ENCODE results near the gene DCXR. TPM values are rescaled to one million over a fixed set of nuclear protein-coding genes. Genes with fewer than 3 reads are reported as not detected.

The DCXR gene
- total RNA-seq, 4 donors from 2014 or later = 23.8 to 125 (median 67.5) TPM

DNA sequence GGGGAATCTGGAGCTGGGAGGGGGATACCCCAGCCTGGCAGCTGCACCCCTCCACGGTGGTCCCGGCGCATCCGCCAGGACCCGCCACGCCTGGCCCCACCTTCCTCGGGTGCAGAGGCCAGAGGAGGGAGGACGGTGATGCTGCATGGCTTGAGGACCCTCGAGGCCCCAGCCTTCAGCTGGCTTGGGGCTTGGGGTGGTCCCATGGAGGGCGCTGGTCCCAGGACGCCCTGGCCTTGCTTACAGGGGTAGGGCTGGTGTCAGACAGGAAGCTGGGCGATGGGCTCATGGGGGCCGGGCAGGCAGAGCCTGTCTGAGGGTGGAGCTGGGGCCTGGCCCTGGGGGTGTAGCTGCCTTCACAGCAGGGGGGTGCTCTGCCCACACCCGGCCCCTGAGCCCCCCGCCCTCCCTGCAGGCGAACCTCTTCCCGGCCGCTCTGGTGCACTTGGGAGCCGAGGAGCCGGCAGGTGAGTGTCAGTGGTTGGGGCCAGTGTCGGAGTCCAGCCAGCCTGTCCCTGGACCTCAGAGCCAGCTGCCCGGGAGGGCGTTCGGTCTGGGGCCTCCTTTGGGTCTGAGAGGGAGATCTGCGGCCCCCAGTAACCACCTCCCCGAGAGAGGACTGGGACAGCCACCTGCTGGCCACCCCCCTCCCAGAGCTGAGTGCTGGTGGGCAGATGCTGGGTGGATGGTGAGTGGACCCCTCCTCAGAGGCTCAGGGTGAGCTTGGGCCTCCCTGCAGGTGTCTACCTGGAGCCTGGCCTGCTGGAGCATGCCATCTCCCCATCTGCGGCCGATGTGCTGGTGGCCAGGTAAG lies 21.2 kb downstream of the DCXR start:
- Histone ChIP-seq H3K4me1 (peaks cover 0 to 1% of the 10 kb centered on the region in 2 donors), H3K36me3 (no peaks in the 10 kb centered on the region), H3K9me3 (no peaks in the 10 kb centered on the region), H3K27ac (no peak overlapping the region), H3K27me3 (no peaks in the 10 kb centered on the region), H3K4me3 (no peak overlapping the region)
- TF ChIP-seq POLR2A (IDR thresholded peaks at IDR 0.05) = no peak
- intact Hi-C loops (cut with DNase I; ENCODE audit: low total_unique reads) = loop anchor here (5.0 kb wide), 1 partner anchor 54 kb away; the partner anchor contains the start of gene NOTUM
- no peak for DNase-seq

GRCh38 chr17:82015311-82015971 lies 22.1 kb downstream of the DCXR start:
- TF ChIP-seq POLR2A (IDR thresholded peaks at IDR 0.05) = no peak
- TF ChIP-seq, protein P1, sequence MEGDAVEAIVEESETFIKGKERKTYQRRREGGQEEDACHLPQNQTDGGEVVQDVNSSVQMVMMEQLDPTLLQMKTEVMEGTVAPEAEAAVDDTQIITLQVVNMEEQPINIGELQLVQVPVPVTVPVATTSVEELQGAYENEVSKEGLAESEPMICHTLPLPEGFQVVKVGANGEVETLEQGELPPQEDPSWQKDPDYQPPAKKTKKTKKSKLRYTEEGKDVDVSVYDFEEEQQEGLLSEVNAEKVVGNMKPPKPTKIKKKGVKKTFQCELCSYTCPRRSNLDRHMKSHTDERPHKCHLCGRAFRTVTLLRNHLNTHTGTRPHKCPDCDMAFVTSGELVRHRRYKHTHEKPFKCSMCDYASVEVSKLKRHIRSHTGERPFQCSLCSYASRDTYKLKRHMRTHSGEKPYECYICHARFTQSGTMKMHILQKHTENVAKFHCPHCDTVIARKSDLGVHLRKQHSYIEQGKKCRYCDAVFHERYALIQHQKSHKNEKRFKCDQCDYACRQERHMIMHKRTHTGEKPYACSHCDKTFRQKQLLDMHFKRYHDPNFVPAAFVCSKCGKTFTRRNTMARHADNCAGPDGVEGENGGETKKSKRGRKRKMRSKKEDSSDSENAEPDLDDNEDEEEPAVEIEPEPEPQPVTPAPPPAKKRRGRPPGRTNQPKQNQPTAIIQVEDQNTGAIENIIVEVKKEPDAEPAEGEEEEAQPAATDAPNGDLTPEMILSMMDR (IDR thresholded peaks at IDR 0.05) = no peak
- Histone ChIP-seq H3K27ac (no peak overlapping the region), H3K4me3 (no peak overlapping the region), H3K4me1 (no peaks in the 10 kb centered on the region), H3K9me3 (no peaks in the 10 kb centered on the region), H3K27me3 (no peaks in the 10 kb centered on the region), H3K36me3 (no peaks in the 10 kb centered on the region)
- intact Hi-C loops (cut with DNase I; ENCODE audit: low total_unique reads) = loop anchor here (5.0 kb wide), 1 partner anchor 53 kb away; the partner anchor contains the start of gene NOTUM
- DNase-seq = no peak

DNA sequence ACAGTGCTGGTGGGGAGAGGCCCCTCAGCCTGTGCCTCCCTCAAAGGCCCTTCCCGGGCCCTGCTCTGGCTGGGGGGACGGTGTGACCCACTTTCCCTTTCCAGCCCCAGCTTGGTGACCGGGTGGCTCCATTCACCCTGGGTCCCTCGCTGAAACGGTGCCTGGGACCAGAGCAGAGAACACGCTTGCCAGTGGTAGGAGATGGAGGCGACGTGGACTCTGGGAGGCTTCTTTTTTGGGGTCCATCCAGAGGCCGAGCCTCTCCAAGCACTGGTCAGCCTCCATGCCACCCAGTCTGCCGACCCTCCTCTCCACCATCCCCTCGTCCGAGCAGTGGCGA lies 22.6 kb downstream of the DCXR start:
- Histone ChIP-seq H3K27me3 (no peaks in the 10 kb centered on the region), H3K27ac (no peak overlapping the region), H3K36me3 (no peaks in the 10 kb centered on the region), H3K4me3 (no peak overlapping the region), H3K4me1 (no peaks in the 10 kb centered on the region), H3K9me3 (no peaks in the 10 kb centered on the region)
- intact Hi-C loops (cut with DNase I; ENCODE audit: low total_unique reads) = loop anchor here (5.0 kb wide), 1 partner anchor 53 kb away; the partner anchor contains the start of gene NOTUM
- no peak for DNase-seq
- no peak for TF ChIP-seq POLR2A (IDR thresholded peaks at IDR 0.05)
- TF ChIP-seq, protein P1 (IDR thresholded peaks at IDR 0.05) = no peak

DNA sequence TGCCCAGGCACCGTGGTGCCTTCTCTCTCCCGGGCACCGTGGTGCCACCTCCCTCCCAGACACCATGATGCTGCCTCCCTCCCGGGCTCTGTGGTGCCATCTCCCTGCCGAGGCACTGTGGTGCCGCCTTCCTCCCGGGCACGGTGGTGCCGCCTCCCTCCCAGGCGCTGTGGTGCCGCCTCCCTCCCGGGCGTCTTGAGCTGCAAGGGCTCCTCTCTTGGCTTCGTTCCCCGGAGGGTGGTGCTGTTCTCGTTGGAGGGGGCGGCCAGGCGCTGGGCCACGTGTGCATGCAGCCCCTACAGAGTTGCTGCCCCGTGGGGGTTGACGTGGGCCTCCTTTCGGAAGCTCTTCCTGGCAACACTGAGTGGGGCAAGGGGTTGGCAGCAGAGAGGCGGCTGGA lies 23.1 kb downstream of the DCXR start:
- Histone ChIP-seq H3K4me1 (no peaks in the 10 kb centered on the region), H3K27ac (no peak overlapping the region), H3K27me3 (no peaks in the 10 kb centered on the region), H3K36me3 (no peaks in the 10 kb centered on the region), H3K4me3 (no peak overlapping the region), H3K9me3 (no peaks in the 10 kb centered on the region)
- no peak for DNase-seq
- intact Hi-C loops (cut with DNase I; ENCODE audit: low total_unique reads) = no loop called here
- TF ChIP-seq POLR2A (IDR thresholded peaks at IDR 0.05) = no peak
- TF ChIP-seq, protein P1 (IDR thresholded peaks at IDR 0.05) = no peak

DNA sequence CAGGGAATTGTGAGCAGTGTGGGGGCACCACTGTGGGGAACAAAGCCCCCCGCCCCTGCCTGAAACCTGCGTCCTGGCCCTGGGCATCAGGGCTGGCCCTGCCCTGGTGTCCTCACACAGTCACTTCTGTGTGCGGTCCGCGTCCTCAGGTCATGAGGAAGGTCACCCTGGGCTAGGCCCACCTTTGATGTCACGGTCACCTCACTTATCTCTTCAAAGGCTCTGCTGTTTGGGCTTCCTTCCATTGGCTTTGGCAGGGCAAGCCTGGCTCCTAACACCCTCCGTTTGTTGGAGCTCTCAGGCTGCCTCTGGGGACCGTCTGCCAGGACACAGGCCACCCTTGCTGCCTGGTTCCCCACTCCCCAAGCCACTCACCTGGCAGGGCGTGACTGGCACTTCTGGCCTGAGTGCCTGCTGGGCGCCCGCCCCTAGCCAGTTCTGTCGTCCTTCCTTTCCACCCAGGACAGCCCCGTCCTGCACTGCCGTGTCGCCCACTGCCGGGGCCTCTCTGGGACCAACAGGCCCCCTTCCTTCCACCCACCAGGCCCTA lies 23.6 kb downstream of the DCXR start:
- intact Hi-C loops (cut with DNase I; ENCODE audit: low total_unique reads) = no loop called here
- H3K27ac ChIP-seq = peak overlapping the region; percentile 65 to 71
- no peaks in the 10 kb centered on the region for H3K9me3 ChIP-seq
- no peak for TF ChIP-seq POLR2A (IDR thresholded peaks at IDR 0.05)
- TF ChIP-seq, protein P1 (IDR thresholded peaks at IDR 0.05) = no peak
- no peaks in the 10 kb centered on the region for H3K36me3 ChIP-seq
- no peak for DNase-seq
- no peaks in the 10 kb centered on the region for H3K27me3 ChIP-seq
- no peak overlapping the region for H3K4me3 ChIP-seq
- no peaks in the 10 kb centered on the region for H3K4me1 ChIP-seq
